HG03457 (cell line): Measurements from ENCODE around the gene PRKCI.
"Not testable (repeated sequence)": the region's sequence is repeated elsewhere in the genome, so short reads cannot be mapped to it uniquely, and the experiment has no call there.

Source experiments
- ATAC-seq: cut with Tn5 transposase; IDR thresholded peaks from one replicate; pipeline ENCODE4 v1.9.1; 2021; ENCODE audit warnings: moderate number of reproducible peaks; ENCODE audit not compliant: unreplicated experiment

PRKCI gene

GRCh38 chr3:170338690-170339340 lies 116.6 kb downstream of the PRKCI start:
- ATAC-seq = no peak

DNA sequence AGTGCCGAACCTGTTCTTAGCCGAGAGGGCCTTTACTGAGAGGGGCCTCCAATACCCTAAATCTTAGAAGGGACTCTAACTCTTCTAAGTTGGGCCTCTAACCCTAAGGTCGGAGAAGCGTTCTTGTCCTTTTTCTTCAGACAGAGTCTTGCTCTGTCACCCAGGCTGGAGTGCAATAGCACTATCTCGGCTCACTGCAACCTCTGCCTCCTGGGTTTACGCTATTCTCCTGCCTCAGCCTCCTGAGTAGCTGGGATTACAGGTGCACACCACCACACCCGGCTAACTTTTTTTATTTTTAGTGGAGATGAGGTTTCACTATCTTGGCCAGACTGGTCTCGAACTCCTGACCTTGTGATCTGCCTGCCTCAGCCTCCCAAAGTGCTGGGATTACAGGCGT lies 120.0 kb downstream of the PRKCI start:
- not testable (repeated sequence) for ATAC-seq

DNA sequence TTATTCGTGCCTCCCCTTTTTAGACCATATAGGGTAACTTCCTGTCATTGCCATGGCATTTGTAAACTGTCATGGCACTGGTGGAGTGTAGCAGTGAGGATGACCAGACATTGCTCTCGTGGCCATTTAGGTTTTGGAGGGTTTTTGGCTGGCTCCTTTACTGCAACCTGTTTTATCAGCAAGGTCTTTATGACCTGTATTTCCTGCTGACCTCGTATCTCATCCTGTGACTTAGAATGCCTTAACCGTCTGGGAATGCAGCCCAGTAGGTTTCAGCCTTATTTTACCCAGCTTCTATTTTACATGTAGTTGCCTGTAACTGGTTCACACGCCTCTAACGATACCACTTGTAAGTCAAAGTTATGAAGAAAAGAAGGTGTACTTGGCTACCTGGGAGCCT lies 121.6 kb downstream of the PRKCI start:
- not testable (repeated sequence) for ATAC-seq

- no peak for ATAC-seq
Observed at GRCh38 chr3:170344971-170345370, 122.7 kb downstream of the PRKCI start.

DNA sequence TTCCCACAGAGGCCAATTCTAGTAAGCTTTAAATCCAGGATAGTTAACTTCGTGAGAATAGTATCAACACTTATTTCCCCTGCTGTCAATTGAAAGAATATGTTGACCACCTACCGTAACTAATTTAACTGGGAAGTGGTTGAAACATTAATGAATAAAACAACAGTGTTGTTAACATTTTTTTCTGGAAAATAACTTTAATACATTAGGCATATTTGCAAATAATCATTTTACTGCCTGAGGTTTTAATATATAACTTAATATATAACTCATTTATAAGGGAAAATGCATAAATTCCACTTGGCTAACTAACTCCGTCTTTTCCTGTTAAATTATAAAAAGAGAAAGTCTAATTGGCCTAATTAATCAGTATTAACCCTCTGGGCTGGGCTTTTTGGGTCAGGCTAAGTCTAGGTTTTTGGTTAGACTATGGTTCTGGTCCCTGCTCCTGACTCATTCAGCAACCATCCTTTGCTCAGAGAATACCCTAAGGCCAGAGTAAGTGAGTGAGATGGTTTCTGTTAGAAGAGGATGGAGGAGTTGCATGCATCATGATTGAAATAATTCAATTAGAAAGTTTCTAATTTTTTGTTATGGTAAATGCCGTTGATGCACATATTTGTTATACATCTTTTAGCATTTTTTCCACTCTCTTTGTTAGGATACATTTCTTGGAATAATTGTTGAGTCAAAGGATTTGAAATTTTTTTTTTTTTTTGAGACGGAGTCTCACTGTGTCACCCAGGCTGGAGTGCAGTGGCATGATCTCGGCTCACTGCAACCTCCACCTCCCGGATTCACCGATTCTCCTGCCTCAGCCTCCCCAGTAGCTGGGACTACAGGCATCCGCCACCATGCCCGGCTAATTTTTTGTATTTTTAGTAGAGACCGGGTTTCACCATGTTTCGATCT lies 124.5 kb downstream of the PRKCI start:
- no peak for ATAC-seq

GRCh38 chr3:170350515-170351413 lies 128.5 kb downstream of the PRKCI start:
- ATAC-seq = no peak

DNA sequence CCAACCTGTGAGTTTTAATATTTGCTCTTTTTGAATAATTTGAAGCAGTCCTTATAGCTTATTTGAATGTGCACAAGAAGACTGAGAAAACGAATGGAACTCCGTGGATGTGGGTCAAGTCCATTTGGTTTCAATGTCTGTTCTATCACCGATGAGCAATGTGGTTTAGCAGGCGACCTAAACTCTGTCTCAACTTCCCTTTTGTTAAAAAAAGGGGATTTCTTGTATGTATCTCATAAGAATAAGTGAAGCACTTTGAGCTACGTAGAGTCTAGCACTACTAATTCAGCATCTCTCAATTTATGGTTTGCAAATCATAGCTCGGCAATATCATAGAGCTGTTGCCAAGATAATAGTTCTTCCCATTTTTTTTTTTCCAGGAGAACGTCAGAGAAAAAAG lies 130.7 kb downstream of the PRKCI start:
- peak; percentile 27 for ATAC-seq

- no peak for ATAC-seq
Observed at GRCh38 chr3:170353485-170353884, 131.3 kb downstream of the PRKCI start.

- no peak for ATAC-seq
Observed at GRCh38 chr3:170354760-170355159, 132.5 kb downstream of the PRKCI start.
